H9 (cell line): ENCODE results near the gene TAP2. TPM values are rescaled to one million over a fixed set of nuclear protein-coding genes. Genes with fewer than 3 reads are reported as not detected.
"Not testable (repeated sequence)": the region's sequence is repeated elsewhere in the genome, so short reads cannot be mapped to it uniquely, and the experiment has no call there.

Experiments used
- DNase-seq: peaks from one replicate; pipeline ENCODE4 v3.0.0-alpha.2; 2017
- H2AFZ ChIP-seq: one replicate; pipeline ENCODE4 v1.6.1; 2013; ENCODE audit warnings: mild to moderate bottlenecking, low read length, control low read depth, moderate library complexity
- H2AK5ac ChIP-seq: 2 replicates; pipeline ENCODE4 v1.6.1; 2013; ENCODE audit warnings: low read length, control low read depth, mixed read lengths; ENCODE audit not compliant: insufficient read length
- H2BK120ac ChIP-seq: one replicate; pipeline ENCODE4 v1.6.1; 2013; ENCODE audit warnings: low read depth, mild to moderate bottlenecking, low read length, control low read depth, inconsistent platforms; ENCODE audit not compliant: poor library complexity, severe bottlenecking
- H2BK12ac ChIP-seq: 2 replicates; pipeline ENCODE4 v1.6.1; 2013; ENCODE audit warnings: low read length, control low read depth, mixed read lengths, low read depth; ENCODE audit not compliant: insufficient read length
- H2BK15ac ChIP-seq: 2 replicates; pipeline ENCODE4 v1.6.1; 2013; ENCODE audit warnings: low read depth, low read length, control low read depth
- H2BK20ac ChIP-seq: one replicate; pipeline ENCODE4 v1.6.1; 2013; ENCODE audit warnings: low read depth, mild to moderate bottlenecking, low read length, control low read depth, inconsistent platforms; ENCODE audit not compliant: poor library complexity, severe bottlenecking
- H2BK5ac ChIP-seq: 2 replicates; pipeline ENCODE4 v1.6.1; 2013; ENCODE audit warnings: low read length, control low read depth, mixed read lengths; ENCODE audit not compliant: insufficient read length
- H3K14ac ChIP-seq: 2 replicates; pipeline ENCODE4 v1.6.1; 2013; ENCODE audit warnings: low read length, control low read depth; ENCODE audit not compliant: insufficient read depth
- H3K18ac ChIP-seq: 2 replicates; pipeline ENCODE4 v1.6.1; 2013; ENCODE audit warnings: low read depth, mild to moderate bottlenecking, mixed read lengths, low read length, control low read depth; ENCODE audit not compliant: insufficient read length
- H3K23ac ChIP-seq: 2 replicates; pipeline ENCODE4 v1.6.1; 2013; ENCODE audit warnings: low read length, control low read depth, mixed read lengths, low read depth; ENCODE audit not compliant: insufficient read length
- H3K23me2 ChIP-seq: 2 replicates; pipeline ENCODE4 v1.6.1; 2013; ENCODE audit warnings: low read depth, mild to moderate bottlenecking, mixed read lengths, low read length, control low read depth; ENCODE audit not compliant: insufficient read length, poor library complexity, severe bottlenecking
- H3K27ac ChIP-seq: 2 replicates; pipeline ENCODE4 v1.5.1; 2013; ENCODE audit warnings: low read length, control low read depth, mixed read lengths, low read depth; ENCODE audit not compliant: insufficient read length
- H3K27me3 ChIP-seq: 2 replicates; pipeline ENCODE4 v1.6.1; 2013; ENCODE audit warnings: low read length, control low read depth, inconsistent platforms; ENCODE audit not compliant: insufficient read depth
- H3K4ac ChIP-seq: 2 replicates; pipeline ENCODE4 v1.6.1; 2013; ENCODE audit warnings: low read depth, mild to moderate bottlenecking, control low read depth, inconsistent platforms, low read length, moderate library complexity
- H3K4me1 ChIP-seq: 2 replicates; pipeline ENCODE4 v1.6.1; 2013; ENCODE audit warnings: low read length, control low read depth, inconsistent platforms; ENCODE audit not compliant: insufficient read depth
- H3K4me2 ChIP-seq: 2 replicates; pipeline ENCODE4 v1.6.1; 2013; ENCODE audit warnings: low read length, control low read depth, mixed read lengths; ENCODE audit not compliant: insufficient read length, insufficient read depth
- H3K56ac ChIP-seq: 2 replicates; pipeline ENCODE4 v1.6.1; 2013; ENCODE audit warnings: low read depth, mild to moderate bottlenecking, mixed read lengths, low read length, control low read depth; ENCODE audit not compliant: insufficient read length
- H3K79me1 ChIP-seq: 2 replicates; pipeline ENCODE4 v1.6.1; 2013; ENCODE audit warnings: low read depth, mild to moderate bottlenecking, moderate library complexity, low read length, control low read depth, inconsistent platforms; ENCODE audit not compliant: insufficient read depth, poor library complexity, severe bottlenecking
- H3K79me2 ChIP-seq: 2 replicates; pipeline ENCODE4 v1.6.1; 2013; ENCODE audit warnings: low read length, control low read depth, inconsistent platforms; ENCODE audit not compliant: insufficient read depth
- H3K9ac ChIP-seq: 2 replicates; pipeline ENCODE4 v1.6.1; 2013; ENCODE audit warnings: low read length, control low read depth, mixed read lengths; ENCODE audit not compliant: insufficient read length; ENCODE audit errors: extremely low read depth
- H3K9me3 ChIP-seq: one replicate; pipeline ENCODE4 v1.6.1; 2013; ENCODE audit warnings: low read depth, low read length, inconsistent platforms; ENCODE audit not compliant: control insufficient read depth
- H3T11ph ChIP-seq: one replicate; pipeline ENCODE4 v1.6.1; 2013; ENCODE audit warnings: mild to moderate bottlenecking, low read length, control low read depth, inconsistent platforms
- H4K20me1 ChIP-seq: one replicate; pipeline ENCODE4 v1.6.1; 2013; ENCODE audit not compliant: control insufficient read depth, insufficient read length, insufficient read depth
- H4K5ac ChIP-seq: 2 replicates; pipeline ENCODE4 v1.6.1; 2013; ENCODE audit warnings: low read depth, mild to moderate bottlenecking, mixed read lengths, low read length, control low read depth; ENCODE audit not compliant: insufficient read length
- H4K8ac ChIP-seq: replicated peaks from 2 replicates; pipeline ENCODE4 v1.6.1; 2013; ENCODE audit warnings: low read length, control low read depth, mixed read lengths, low read depth; ENCODE audit not compliant: insufficient read length
- H4K91ac ChIP-seq: 2 replicates; pipeline ENCODE4 v1.6.1; 2013; ENCODE audit warnings: low read depth, mild to moderate bottlenecking, moderate library complexity, mixed read lengths, low read length, control low read depth; ENCODE audit not compliant: insufficient read length
- H3K27ac Mint-ChIP-seq, 3 experiments: 2 replicates in 2 of 3; 3 replicates in 1 of 3; pipeline ENCODE4 v1.8.0; 2020 to 2021; ENCODE audit warnings: mixed read lengths in 3 of 3, mild to moderate bottlenecking in 1 of 3, moderate library complexity in 1 of 3
- H3K27me3 Mint-ChIP-seq: 2 replicates; pipeline ENCODE4 v1.8.0; 2021; ENCODE audit warnings: low read depth, mild to moderate bottlenecking, moderate library complexity, mixed read lengths
- H3K36me3 Mint-ChIP-seq, 3 experiments: 2 replicates in 2 of 3; 3 replicates in 1 of 3; pipeline ENCODE4 v1.8.0; 2020 to 2021; ENCODE audit warnings: low read depth in 3 of 3, mixed read lengths in 3 of 3; ENCODE audit not compliant: insufficient read depth in 1 of 3
- H3K4me1 Mint-ChIP-seq, 2 experiments: 2 replicates each; pipeline ENCODE4 v1.8.0; 2020; ENCODE audit warnings: mixed read lengths in 2 of 2
- H3K4me3 Mint-ChIP-seq, 2 experiments: 2 replicates in 1 of 2; 3 replicates in 1 of 2; pipeline ENCODE4 v1.8.0; 2020 to 2021; ENCODE audit warnings: mild to moderate bottlenecking in 2 of 2, mixed read lengths in 2 of 2, moderate library complexity in 1 of 2
- H3K9me3 Mint-ChIP-seq, 2 experiments: 2 replicates in 1 of 2; 3 replicates in 1 of 2; pipeline ENCODE4 v1.8.0; 2020; ENCODE audit warnings: mild to moderate bottlenecking in 2 of 2, mixed read lengths in 2 of 2, moderate library complexity in 1 of 2
- WGBS: extraction: QIAGEN DNeasy Blood & Tissue Kit; methylation state at CpG from one replicate; pipeline ENCODE4 v1.1.7; 2013; ENCODE audit warnings: missing lambda C conversion rate, low lambda C conversion rate, mixed read lengths; ENCODE audit not compliant: insufficient read length; ENCODE audit errors: extremely low coverage; 5-methylcytosine and 5-hydroxymethylcytosine counted together
- total RNA-seq: library from RNA; stranded (reverse); gene quantifications from 2 replicates; pipeline ENCODE4 v1.2.1, GENCODE V29; 2021
- TF ChIP-seq, protein P1 (sequence below): fragments of 200-600 bp; sonication (generic); conservative IDR thresholded peaks from 3 replicates; pipeline ENCODE4 v1.8.0; 2021; ENCODE audit warnings: antibody characterized with exemption, mild to moderate bottlenecking

Gene TAP2
- total RNA-seq, 1 experiment from 2014 or later: 16.3 TPM

DNA sequence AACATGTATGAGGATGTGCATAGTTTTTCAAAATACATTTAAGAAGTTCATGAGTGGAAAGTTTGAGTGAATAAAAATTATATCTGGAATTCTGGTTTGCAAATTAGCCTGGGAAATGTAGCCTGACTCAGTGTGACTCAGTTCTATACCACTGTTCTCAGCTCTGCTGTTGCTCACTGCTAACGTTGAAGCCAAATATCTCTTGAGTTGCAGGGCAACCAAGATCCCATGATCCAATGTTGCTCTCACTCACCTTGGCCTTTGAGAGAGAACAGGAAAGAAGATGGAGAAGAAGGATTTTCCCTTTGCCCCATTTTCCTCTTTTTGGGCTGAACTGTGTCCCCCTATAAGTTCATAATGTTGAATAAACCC is 44.3 kb upstream of the TAP2 start:
- no peak overlapping the region for H2AK5ac ChIP-seq

DNA sequence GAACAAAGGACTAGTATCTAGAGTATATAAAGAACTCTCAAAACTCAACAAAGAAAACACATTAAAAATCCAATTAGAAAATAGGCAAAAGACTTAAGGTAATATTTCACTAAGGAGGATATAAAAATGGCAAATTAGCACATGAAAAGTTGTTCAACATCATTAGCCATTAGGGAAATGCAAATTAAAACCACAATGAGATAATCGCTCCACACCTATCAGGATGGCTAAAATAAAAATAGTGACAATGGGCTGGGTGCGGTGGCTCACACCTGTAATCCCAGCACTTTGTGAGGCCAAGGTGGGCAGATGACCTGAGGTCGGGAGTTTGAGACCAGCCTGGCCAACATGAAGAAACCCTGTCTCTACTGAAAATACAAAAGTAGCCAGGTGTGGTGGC is 42.4 kb upstream of the TAP2 start:
- not testable (repeated sequence) for H3K14ac ChIP-seq, H2BK12ac ChIP-seq, H3K18ac ChIP-seq, H3K27me3 ChIP-seq, H3K4me3 Mint-ChIP-seq, H2BK20ac ChIP-seq, H3K27ac Mint-ChIP-seq, H3K4ac ChIP-seq, H3K27me3 Mint-ChIP-seq, H3T11ph ChIP-seq, H4K5ac ChIP-seq, H3K27ac ChIP-seq, H3K9ac ChIP-seq, H4K20me1 ChIP-seq, H3K23me2 ChIP-seq, H2AK5ac ChIP-seq, H3K4me1 ChIP-seq, H4K91ac ChIP-seq, H3K4me1 Mint-ChIP-seq, H2BK5ac ChIP-seq, H3K23ac ChIP-seq, H3K36me3 Mint-ChIP-seq, H2BK15ac ChIP-seq, DNase-seq, H4K8ac ChIP-seq, H3K79me2 ChIP-seq, H3K9me3 ChIP-seq, H3K79me1 ChIP-seq, H3K9me3 Mint-ChIP-seq, H2BK120ac ChIP-seq, H3K56ac ChIP-seq, H2AFZ ChIP-seq, H3K4me2 ChIP-seq
- no CpG with 5 or more reads among the region's 3 CpGs for WGBS

More for the DNA sequence above, 44.3 kb upstream of the TAP2 start:
- Mint-ChIP-seq H3K27me3 (peaks cover 11% of the 10 kb centered on the region; the same call in 1 of the 2 replicates), H3K27ac (no peak overlapping the region), H3K9me3 (no peaks in the 10 kb centered on the region; a peak in 1 of 5 replicates), H3K4me3 (no peak overlapping the region), H3K36me3 (no peaks in the 10 kb centered on the region), H3K4me1 (peaks cover 0 to 2% of the 10 kb centered on the region in 2 experiments; a peak in 1 of 4 replicates)
- Histone ChIP-seq H2AFZ (no peak overlapping the region), H3K23me2 (no peaks in the 10 kb centered on the region), H3K27ac (no peak overlapping the region), H3K4me2 (no peak overlapping the region), H2BK15ac (no peak overlapping the region), H3T11ph (no peak overlapping the region), H3K56ac (no peak overlapping the region), H2BK12ac (no peak overlapping the region), H3K18ac (no peak overlapping the region), H4K5ac (no peak overlapping the region), H3K79me2 (no peaks in the 10 kb centered on the region), H4K20me1 (no peaks in the 10 kb centered on the region), H3K23ac (no peak overlapping the region), H3K27me3 (no peaks in the 10 kb centered on the region), H2BK20ac (no peak overlapping the region), H3K4me1 (no peaks in the 10 kb centered on the region), H3K14ac (no peak overlapping the region), H3K79me1 (no peaks in the 10 kb centered on the region), H3K9ac (no peak overlapping the region), H4K91ac (no peak overlapping the region), H3K9me3 (no peaks in the 10 kb centered on the region), H3K4ac (no peak overlapping the region), H2BK120ac (no peak overlapping the region), H2BK5ac (no peak overlapping the region), H4K8ac (no peak overlapping the region)
- no peak for DNase-seq
- TF ChIP-seq, protein P1, sequence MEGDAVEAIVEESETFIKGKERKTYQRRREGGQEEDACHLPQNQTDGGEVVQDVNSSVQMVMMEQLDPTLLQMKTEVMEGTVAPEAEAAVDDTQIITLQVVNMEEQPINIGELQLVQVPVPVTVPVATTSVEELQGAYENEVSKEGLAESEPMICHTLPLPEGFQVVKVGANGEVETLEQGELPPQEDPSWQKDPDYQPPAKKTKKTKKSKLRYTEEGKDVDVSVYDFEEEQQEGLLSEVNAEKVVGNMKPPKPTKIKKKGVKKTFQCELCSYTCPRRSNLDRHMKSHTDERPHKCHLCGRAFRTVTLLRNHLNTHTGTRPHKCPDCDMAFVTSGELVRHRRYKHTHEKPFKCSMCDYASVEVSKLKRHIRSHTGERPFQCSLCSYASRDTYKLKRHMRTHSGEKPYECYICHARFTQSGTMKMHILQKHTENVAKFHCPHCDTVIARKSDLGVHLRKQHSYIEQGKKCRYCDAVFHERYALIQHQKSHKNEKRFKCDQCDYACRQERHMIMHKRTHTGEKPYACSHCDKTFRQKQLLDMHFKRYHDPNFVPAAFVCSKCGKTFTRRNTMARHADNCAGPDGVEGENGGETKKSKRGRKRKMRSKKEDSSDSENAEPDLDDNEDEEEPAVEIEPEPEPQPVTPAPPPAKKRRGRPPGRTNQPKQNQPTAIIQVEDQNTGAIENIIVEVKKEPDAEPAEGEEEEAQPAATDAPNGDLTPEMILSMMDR: no peak
- no CpG with 5 or more reads among the region's 1 CpG for WGBS
